GM23248 (cell line): ENCODE measurements around the gene TTC22. TPM values are rescaled to one million over a fixed set of nuclear protein-coding genes. Genes with fewer than 3 reads are reported as not detected.
A peak's percentile ranks its signal among the peaks of the same experiment; 100 is the strongest.

Source experiments
- DNase-seq: peaks from one replicate; pipeline ENCODE4 v3.0.0-alpha.2; 2015
- H2AFZ ChIP-seq: fragments of 200-600 bp; sonication (generic); 2 replicates; pipeline ENCODE4 v1.6.1; 2016; ENCODE audit warnings: antibody characterized with exemption
- H3F3A ChIP-seq: fragments of 200-600 bp; sonication (generic); 2 replicates; pipeline ENCODE4 v1.6.1; 2016; ENCODE audit warnings: mild to moderate bottlenecking, antibody characterized with exemption, mixed run types; ENCODE audit not compliant: insufficient read depth
- H3K27ac ChIP-seq: fragments of 200-600 bp; sonication (generic); 2 replicates; pipeline ENCODE4 v1.5.1; 2016; ENCODE audit warnings: mild to moderate bottlenecking
- H3K27me3 ChIP-seq: fragments of 200-600 bp; sonication (generic); replicated peaks from 2 replicates; pipeline ENCODE4 v1.6.1; 2016; ENCODE audit warnings: mild to moderate bottlenecking; ENCODE audit not compliant: insufficient read depth
- H3K36me3 ChIP-seq: fragments of 200-600 bp; sonication (generic); 2 replicates; pipeline ENCODE4 v1.6.1; 2016; ENCODE audit warnings: low read depth, mild to moderate bottlenecking
- H3K4me1 ChIP-seq: fragments of 200-600 bp; sonication (generic); 2 replicates; pipeline ENCODE4 v1.6.1; 2016; ENCODE audit warnings: mild to moderate bottlenecking; ENCODE audit not compliant: insufficient read depth
- H3K4me2 ChIP-seq: fragments of 200-600 bp; sonication (generic); one replicate; pipeline ENCODE4 v1.6.1; 2016; ENCODE audit warnings: mild to moderate bottlenecking; ENCODE audit not compliant: unreplicated experiment
- H3K4me3 ChIP-seq: fragments of 200-600 bp; sonication (generic); 2 replicates; pipeline ENCODE4 v1.5.1; 2016; ENCODE audit warnings: mild to moderate bottlenecking
- H3K79me2 ChIP-seq: fragments of 200-600 bp; sonication (generic); 2 replicates; pipeline ENCODE4 v1.6.1; 2016; ENCODE audit warnings: mild to moderate bottlenecking; ENCODE audit not compliant: insufficient read depth
- H3K9ac ChIP-seq: fragments of 200-600 bp; sonication (generic); 2 replicates; pipeline ENCODE4 v1.6.1; 2016; ENCODE audit warnings: mild to moderate bottlenecking
- H3K9me2 ChIP-seq: fragments of 200-600 bp; sonication (generic); 2 replicates; pipeline ENCODE4 v1.6.1; 2016; ENCODE audit warnings: mixed run types, mild to moderate bottlenecking, moderate library complexity; ENCODE audit not compliant: insufficient read depth
- H3K9me3 ChIP-seq: fragments of 200-600 bp; sonication (generic); one replicate; pipeline ENCODE4 v1.6.1; 2017; ENCODE audit warnings: low read depth
- H4K20me1 ChIP-seq: fragments of 200-600 bp; sonication (generic); 2 replicates; pipeline ENCODE4 v1.6.0; 2016; ENCODE audit not compliant: insufficient read depth
- EZH2 ChIP-seq: fragments of 200-600 bp; sonication (generic); IDR thresholded peaks from 2 replicates; pipeline ENCODE4 v1.6.1; 2018; ENCODE audit warnings: antibody characterized with exemption, mild to moderate bottlenecking; ENCODE audit not compliant: insufficient read depth, poor library complexity, severe bottlenecking
- EZH2phosphoT487 ChIP-seq: fragments of 200-600 bp; sonication (generic); IDR thresholded peaks from 2 replicates; pipeline ENCODE4 v1.6.1; 2018; ENCODE audit warnings: antibody characterized with exemption, moderate library complexity, mild to moderate bottlenecking, low read depth; ENCODE audit not compliant: insufficient read depth
- WGBS, 2 experiments: methylation state at CpG; one replicate each; pipeline ENCODE4 v1.1.6; 2015 to 2017; ENCODE audit warnings: low lambda C conversion rate in 2 of 2, low coverage in 1 of 2; ENCODE audit errors: missing lambda C conversion rate in 2 of 2; 5-methylcytosine and 5-hydroxymethylcytosine counted together
- in situ Hi-C: fragments of 300-500 bp; cut with MboI; formaldehyde crosslinking; loops from 2 replicates; pipeline ENCODE4 v1.15.0; 2020
- polyA plus RNA-seq: library from polyadenylated mRNA; unstranded; fragments of >200 nt; fragmentation: Nextera tagmentation; extraction: Ambion mirVana; gene quantifications from 2 replicates; pipeline ENCODE4 v1.2.1, GENCODE V29; 2016
- total RNA-seq: library from RNA; depleted of rRNA; stranded (reverse); fragments of >200 nt; shearing (Covaris generic); gene quantifications from 2 replicates; pipeline ENCODE4 v1.2.3, GENCODE V29; 2014

The TTC22 gene
- total and polyA plus RNA-seq, 2 experiments from 2014 or later = not detected

DNA sequence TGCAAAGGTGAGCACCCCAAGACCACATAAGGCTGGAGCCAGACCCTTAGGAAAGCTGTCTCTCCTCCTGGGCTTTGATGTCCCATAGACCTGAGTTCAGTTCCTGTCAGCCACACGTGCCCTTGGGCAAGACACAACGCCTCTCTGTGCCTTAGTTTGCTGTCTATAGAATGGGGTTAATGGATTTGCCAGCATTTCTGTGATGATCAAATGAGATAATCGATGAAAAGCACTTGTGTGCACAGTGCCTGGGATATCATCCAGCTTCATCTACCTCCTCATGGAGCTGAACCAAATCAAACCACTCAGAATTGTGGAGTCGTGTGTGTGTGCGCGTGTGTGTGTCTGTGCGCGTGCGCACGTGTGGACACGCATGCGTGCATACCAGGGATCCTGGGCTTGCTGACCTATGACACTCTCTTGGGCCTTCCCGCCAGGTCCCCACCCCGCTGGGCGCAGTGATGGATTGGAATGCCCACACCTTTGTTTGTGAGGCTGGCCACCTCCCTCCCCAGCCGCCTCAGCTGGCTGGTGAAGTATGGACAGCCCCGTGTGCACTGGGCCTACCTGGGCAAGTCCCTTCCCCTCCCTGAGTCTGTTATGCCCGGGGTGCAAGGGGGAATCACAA lies 5.2 kb downstream of the TTC22 start:
- 90 to 91% methylated on average over 18 of the region's 18 CpGs for WGBS, 2 experiments
- H3K4me3 ChIP-seq = no peak overlapping the region
- in situ Hi-C loops = no loop called here

DNA sequence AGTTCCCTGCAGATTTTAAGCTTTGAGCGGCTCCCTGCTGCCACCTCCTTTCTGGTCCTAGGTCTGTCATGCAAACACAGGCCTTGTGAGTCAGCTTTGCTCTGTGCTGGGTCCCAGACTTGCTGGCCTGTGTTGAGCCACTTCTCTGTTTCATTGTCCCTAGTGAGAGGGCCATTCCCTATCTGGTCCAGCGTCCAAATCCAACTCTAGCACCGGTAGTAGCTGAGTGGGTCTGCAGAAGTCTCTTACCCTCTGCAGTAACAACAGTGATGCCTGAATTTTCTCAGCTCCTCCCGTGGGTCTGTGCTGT lies 5.8 kb downstream of the TTC22 start:
- DNase-seq = peak; percentile 21
- H4K20me1 ChIP-seq = no peaks in the 10 kb centered on the region
- no peaks in the 10 kb centered on the region; the same call in 1 of the 2 replicates for H3K27me3 ChIP-seq
- no peak overlapping the region for H2AFZ ChIP-seq
- in situ Hi-C loops = no loop called here
- no peak overlapping the region for H3K4me2 ChIP-seq
- no peaks in the 10 kb centered on the region for H3K36me3 ChIP-seq
- 76 to 80% methylated on average over 4 of the region's 4 CpGs for WGBS, 2 experiments
- H3K9ac ChIP-seq = no peak overlapping the region
- H3K4me1 ChIP-seq = no peaks in the 10 kb centered on the region
- H3F3A ChIP-seq = no peaks in the 10 kb centered on the region
- no peaks in the 10 kb centered on the region for H3K9me2 ChIP-seq
- H3K79me2 ChIP-seq = no peaks in the 10 kb centered on the region
- H3K9me3 ChIP-seq = no peaks in the 10 kb centered on the region
- H3K4me3 ChIP-seq = no peak overlapping the region
- TF ChIP-seq EZH2phosphoT487 = no peak
- TF ChIP-seq EZH2 = no peak
- H3K27ac ChIP-seq = no peak overlapping the region

More for the DNA sequence above, 5.2 kb downstream of the TTC22 start:
- Histone ChIP-seq H3K27me3 (peaks cover 3% of the 10 kb centered on the region), H3K36me3 (no peaks in the 10 kb centered on the region), H4K20me1 (no peaks in the 10 kb centered on the region), H3K79me2 (no peaks in the 10 kb centered on the region), H3K27ac (no peak overlapping the region), H3K9ac (no peak overlapping the region), H3F3A (no peaks in the 10 kb centered on the region), H3K9me2 (no peaks in the 10 kb centered on the region), H3K4me2 (no peak overlapping the region), H3K4me1 (no peaks in the 10 kb centered on the region), H2AFZ (no peak overlapping the region), H3K9me3 (no peaks in the 10 kb centered on the region)
- no peak for DNase-seq
- no peak for TF ChIP-seq EZH2
- TF ChIP-seq EZH2phosphoT487 = no peak

DNA sequence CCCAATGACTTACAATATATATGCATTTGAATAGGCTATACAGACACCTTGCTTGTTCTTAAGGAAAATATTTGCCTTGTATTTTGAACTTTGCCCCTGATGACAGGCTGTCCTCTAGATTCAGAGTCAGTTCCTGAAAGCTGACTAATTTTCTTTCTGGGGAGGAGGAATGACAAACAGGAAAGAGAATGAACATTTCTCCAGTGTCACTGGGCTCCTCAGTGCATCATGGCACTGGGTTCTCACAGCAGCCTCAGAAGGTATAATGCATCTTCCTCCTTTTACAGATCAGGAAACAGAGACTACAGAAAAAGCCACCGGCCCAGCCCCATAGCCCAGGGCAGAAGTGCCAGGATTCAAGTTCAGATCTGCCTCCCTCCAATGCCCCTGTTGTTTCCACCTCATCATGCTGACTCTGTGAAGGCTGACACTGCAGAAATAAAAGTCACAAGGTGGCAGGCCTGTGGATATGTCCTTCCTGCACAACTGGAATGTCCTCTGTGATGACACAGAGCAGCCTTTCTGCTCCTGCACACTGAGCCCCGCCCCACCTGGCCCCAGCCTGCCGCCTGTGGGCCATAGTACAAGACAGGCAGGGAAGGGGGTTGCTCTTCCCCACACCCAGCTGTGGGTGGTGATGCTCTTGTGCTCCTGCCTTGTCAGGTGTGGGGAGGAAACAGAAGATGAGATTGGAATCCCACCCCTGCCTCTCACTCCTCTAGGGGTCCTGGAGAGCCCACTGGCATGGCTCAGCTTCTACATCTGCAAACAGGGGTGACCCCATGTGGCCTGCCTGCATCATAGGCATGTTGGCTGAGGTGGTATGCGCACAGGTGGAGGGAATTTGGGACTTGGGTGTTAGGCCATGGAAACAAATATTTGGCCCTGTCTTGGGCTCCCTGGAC lies 6.4 kb downstream of the TTC22 start:
- TF ChIP-seq EZH2phosphoT487 = no peak
- TF ChIP-seq EZH2 = no peak
- Histone ChIP-seq H3F3A (no peaks in the 10 kb centered on the region), H3K9me3 (no peaks in the 10 kb centered on the region), H3K4me3 (no peak overlapping the region), H3K27ac (no peak overlapping the region), H3K4me2 (no peak overlapping the region), H3K36me3 (no peaks in the 10 kb centered on the region), H3K9me2 (no peaks in the 10 kb centered on the region), H3K9ac (no peak overlapping the region), H4K20me1 (no peaks in the 10 kb centered on the region), H2AFZ (no peak overlapping the region), H3K4me1 (no peaks in the 10 kb centered on the region), H3K79me2 (no peaks in the 10 kb centered on the region), H3K27me3 (peaks cover 2% of the 10 kb centered on the region)
- in situ Hi-C loops = no loop called here
- DNase-seq = peak; percentile 60
- WGBS, 2 experiments = 92 to 95% methylated on average over 4 of the region's 4 CpGs

DNA sequence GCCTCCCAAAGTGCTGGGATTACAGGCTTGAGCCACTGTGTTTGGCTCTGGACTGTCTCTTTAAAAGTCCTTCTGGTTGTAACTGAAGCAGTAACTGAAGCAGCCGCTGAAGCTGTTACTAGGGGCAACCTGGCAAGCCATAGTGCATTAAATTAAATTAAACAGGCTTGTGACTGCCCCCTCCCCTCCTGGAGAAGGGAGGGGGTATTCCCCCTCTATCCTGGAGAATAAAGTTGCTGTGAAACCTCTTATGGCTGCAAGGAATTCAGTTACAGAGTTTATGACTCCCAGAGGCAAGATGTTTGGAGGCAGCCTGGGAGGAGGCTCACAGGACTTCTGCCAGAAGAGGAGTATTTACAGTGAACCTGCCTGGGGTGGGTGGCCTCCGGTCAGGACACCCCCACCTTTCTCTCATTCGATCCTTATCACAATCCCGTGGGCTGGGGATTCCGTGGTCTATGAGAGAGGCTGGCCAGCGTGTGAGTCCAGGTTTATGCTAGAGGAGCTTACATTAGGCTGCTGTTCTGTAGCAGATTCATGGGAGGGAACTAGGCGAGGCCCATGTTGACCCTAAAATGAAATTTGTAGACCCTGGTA lies 8.3 kb downstream of the TTC22 start:
- Histone ChIP-seq H3K4me3 (no peak overlapping the region), H4K20me1 (no peaks in the 10 kb centered on the region), H3K9me2 (no peaks in the 10 kb centered on the region), H3K4me2 (no peak overlapping the region), H2AFZ (no peak overlapping the region), H3K79me2 (no peaks in the 10 kb centered on the region), H3K36me3 (no peaks in the 10 kb centered on the region), H3K4me1 (no peaks in the 10 kb centered on the region), H3K27ac (no peak overlapping the region), H3K9me3 (no peaks in the 10 kb centered on the region), H3F3A (no peaks in the 10 kb centered on the region), H3K27me3 (peaks cover 5% of the 10 kb centered on the region), H3K9ac (no peak overlapping the region)
- in situ Hi-C loops = no loop called here
- TF ChIP-seq EZH2phosphoT487 = no peak
- TF ChIP-seq EZH2 = no peak
- 17 to 30% methylated on average over 7 of the region's 7 CpGs for WGBS, 2 experiments
- DNase-seq = no peak
